GM04504 (cell line): ENCODE data around the gene KIF15.
"Not testable (repeated sequence)": the region's sequence is repeated elsewhere in the genome, so short reads cannot be mapped to it uniquely, and the experiment has no call there.

Source experiments
- DNase-seq: peaks from one replicate; pipeline ENCODE4 v3.0.0-alpha.2; 2012; ENCODE audit warnings: low read depth

The KIF15 gene

GRCh38 chr3:44821206-44821605 is 59.6 kb downstream of the KIF15 start:
- DNase-seq, result not testable (repeated sequence)

DNA sequence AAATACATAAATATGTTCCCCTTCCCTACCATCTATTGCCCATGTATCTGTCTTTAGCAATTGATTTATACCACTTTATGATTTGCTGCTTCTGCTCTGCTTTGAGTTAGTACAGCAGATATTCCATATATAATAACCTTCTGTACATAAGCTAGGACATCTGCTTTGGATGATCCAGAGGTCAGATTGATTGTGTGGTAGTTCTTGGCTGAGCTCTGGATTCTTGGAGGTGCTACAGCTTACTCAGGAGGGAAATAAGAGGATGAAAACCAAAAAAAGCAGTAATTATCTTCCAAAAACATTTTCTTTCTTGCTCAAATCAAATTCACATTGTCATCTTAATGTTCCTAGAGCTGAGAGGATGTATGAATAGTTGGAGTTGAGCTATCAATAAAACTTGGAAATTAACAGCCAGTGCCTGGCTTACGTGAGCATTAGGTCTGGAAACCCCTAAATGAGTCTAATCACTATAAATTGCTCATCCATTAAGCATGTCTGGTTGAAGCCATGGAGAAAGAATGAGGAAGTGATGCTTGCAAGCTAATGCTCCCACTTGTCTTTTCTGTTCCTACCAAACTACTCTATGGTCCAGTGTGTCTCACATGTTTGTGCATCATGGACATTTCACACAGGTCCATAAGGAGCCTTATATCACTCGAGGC is 63.8 kb downstream of the KIF15 start:
- peak; percentile 22 for DNase-seq

DNA sequence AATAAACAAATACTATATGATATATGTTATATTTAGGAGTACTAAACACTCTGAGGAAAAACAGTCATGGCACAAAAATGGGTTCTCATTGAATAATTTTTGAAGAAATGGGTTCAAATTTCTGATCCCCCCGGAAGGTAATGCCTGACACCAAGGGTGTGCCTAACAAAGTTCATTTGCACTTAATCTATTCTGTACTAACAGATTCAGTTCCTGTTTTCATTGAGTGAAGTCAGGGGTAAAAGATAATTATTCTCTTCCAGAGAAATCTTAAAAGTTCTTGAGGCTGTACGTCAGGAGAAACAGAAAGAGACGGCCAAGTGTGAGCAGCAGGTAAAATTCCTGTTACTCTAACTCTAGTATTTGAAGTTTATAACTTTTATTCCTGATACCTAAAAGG is 65.6 kb downstream of the KIF15 start:
- DNase-seq, result no peak

GRCh38 chr3:44831232-44831631 is 69.6 kb downstream of the KIF15 start:
- no peak for DNase-seq

DNA sequence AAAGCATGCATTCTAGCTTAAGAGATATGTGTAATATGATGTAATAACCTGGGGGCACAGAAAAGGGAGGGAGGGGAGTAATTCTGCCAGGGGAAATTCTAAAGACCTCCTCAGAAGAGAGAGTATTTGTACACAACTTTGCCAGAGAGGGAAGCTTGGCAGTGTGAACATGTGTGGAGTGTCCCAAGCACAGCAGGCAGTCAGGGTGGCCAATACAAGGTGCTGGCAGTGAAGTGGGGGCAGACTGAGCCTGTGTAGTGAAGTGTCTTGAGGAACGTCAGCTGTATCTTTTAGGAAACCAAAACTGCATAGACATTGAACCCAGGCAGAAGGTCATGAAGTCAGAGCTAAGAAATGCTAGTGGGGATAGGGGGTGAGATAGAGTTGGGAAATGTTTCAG is 70.4 kb downstream of the KIF15 start:
- DNase-seq, result no peak

DNA sequence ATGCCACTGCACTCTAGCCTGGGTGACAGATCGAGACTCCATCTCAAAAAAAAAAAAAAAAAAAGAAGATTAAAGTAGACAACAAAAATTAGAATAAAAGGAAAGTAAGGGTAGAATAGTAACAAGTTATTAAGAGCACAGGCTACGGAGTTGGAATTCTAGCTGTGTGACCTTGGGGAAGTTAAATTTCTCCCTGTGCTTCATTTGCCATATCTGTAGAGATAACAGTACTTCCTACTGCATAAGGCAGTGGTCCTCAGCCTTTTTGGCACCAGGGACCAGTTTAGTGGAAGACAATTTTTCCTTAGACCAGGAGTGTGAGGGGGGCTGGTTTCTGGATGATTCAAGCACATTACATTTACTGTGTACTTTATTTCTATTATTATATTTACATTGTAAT is 71.4 kb downstream of the KIF15 start:
- DNase-seq, result no peak

- no peak for DNase-seq
Observed at GRCh38 chr3:44833394-44833793, 71.8 kb downstream of the KIF15 start.

GRCh38 chr3:44835684-44836083 is 74.1 kb downstream of the KIF15 start:
- no peak for DNase-seq

- no peak for DNase-seq
Observed at GRCh38 chr3:44842376-44842775, 80.8 kb downstream of the KIF15 start.

DNA sequence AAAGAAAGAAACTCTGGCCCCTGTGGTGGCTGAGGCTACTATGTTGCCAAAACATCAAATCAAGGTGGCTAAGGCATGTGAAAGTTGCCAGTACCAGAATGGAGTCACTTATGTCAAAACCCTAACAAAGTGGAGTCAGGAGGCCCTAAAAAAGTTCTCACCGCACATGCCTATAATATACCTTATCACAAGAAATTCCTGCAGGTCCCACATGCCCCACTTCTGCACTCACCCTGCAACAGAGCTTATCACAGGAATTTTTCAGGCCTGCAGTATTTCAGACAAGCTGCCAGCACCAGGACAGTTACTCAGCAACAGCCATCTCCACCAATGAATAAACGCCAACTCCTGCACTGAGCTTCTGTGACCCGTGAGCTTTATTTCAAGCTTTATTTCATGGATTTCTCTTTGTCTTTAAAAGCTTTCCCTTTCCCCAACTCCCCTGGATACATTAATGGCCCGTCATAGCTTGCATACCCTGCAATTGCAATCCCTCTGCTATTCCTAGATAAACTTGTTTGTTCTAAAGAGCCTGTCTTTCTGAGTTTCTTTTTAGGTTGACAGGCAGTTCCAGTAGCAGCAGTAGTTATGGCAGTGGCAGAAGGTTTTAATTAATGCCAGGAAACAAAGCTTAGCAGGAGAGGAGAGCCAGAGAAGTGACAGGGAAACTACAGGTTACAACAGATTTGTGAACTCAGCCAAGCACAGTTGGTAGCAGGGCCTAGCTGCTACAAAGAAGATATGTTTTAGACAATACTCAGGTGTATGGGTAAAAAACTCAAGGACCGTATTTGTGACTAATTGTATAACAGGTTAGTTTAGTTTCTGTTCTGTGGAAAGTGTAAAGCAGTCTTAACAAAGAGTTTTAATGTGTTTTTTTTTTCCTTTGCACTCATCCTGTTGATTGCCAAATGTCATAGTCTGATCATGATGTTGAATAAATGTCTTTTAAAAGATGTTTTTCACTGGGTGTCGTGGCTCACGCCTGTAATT is 84.2 kb downstream of the KIF15 start:
- DNase-seq, result peak; percentile 8

- DNase-seq, result no peak
Observed at GRCh38 chr3:44848634-44849033, 87.0 kb downstream of the KIF15 start.

DNA sequence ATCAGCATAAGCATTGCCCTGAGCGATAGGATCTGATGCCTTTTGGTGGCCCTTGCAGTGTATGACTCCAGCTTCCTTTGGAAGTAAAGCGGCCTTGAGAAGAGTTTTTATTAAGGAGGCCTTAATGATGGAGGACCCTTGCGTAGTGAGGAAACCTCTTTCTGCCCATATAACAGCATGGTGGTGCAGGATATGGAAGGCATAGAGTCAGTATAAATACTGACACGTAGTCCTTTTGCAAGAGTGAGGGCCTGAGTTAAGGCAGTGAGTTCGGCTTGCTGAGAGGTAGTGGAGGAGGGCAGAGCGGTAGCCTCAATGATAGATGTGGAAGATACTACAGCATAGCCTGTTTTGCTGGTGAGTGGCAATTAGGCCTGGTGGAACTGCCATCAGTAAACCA is 95.1 kb downstream of the KIF15 start:
- DNase-seq, result not testable (repeated sequence)

DNA sequence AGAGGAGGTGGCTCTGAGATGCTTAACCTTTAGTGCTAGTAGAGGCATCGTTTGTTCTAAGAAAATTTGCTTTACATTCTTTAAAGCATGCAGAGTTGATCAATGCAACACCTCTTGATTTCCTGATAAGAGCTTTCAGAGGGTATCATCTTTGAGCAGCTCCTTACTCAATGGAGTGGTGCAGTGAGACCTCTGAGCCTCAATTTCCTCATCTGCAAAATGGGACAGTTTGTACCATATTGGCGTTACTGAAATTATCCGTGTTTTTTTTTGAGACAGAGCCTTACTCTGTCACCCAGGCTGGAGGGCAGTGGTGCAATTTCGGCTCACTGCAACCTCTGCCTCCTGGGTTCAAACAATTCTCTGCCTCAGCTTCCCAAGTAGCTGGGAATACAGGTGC is 98.5 kb downstream of the KIF15 start:
- DNase-seq, result no peak

- peak; percentile 84 for DNase-seq
Observed at GRCh38 chr3:44861412-44862225, 100.0 kb downstream of the KIF15 start, which contains the start of gene TMEM42. Gene TMEM42 (plus strand): TSS chr3:44861912. CDS start chr3:44861925, 13 bp downstream.

DNA sequence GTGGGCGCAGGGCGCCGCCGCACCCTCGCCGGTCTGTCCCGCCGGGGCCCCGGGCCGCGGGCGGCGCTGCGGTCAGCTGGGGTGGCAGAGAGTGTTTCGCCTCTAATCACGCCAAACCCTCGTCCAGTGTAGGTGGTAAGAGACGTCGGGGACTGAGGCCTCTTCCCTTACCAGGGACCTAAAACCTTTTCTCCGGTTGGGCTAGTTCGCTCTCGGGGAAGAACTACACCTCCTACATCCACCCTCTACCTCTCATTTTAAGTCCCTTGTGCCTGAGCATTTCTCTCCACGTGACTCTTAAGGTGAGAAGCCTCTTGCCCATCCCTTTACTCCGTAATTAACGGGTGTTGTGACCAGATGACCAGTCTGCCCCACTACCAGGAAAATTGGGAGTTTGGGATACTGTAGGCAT is 100.6 kb downstream of the KIF15 start:
- peak; percentile 10 for DNase-seq

DNA sequence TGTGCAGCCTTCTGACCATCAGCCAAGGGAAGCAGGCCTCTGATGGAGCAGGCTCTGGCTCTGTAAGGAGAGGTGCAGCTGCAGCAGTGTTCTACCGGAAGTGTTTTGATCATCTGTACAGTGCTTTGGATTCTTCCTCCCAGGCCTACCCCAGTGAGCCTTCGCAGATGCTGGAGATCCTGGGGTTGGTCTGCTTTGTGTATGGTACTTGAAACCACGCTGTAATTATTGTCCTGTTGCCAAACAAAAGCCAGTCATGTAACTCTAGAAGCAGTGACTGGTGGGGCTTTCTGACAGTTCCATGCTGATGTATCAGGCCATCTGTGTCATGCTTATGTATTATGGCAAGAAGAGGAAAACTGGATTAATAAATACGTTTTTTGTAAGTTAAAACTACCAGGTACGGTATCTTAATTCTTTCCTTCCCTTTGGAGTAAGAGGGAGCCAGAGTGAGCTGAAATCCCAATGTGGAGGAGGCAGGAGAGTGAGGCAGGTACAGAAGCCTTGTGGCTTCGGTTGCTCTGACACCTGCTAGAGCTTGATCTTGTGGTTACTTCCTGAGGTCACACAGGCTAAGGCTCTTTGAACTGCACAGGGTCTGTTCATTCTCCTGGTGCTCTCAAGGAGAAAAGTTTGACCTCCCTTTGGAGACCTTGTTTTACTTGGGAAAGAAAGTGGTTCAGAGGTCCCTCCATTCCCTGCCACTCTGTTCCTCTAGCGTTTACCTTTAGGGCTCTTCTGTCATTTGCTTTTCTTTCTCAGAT is 103.9 kb downstream of the KIF15 start:
- no peak for DNase-seq

- DNase-seq, result no peak
Observed at GRCh38 chr3:44867421-44868111, 106.0 kb downstream of the KIF15 start.

GRCh38 chr3:44870375-44871061 is 108.9 kb downstream of the KIF15 start:
- no peak for DNase-seq

- DNase-seq, result no peak
Observed at GRCh38 chr3:44874308-44874707, 112.7 kb downstream of the KIF15 start, which contains the start of gene TGM4. Gene TGM4 (plus strand): TSS chr3:44874608. CDS start chr3:44874679, 71 bp downstream.

DNA sequence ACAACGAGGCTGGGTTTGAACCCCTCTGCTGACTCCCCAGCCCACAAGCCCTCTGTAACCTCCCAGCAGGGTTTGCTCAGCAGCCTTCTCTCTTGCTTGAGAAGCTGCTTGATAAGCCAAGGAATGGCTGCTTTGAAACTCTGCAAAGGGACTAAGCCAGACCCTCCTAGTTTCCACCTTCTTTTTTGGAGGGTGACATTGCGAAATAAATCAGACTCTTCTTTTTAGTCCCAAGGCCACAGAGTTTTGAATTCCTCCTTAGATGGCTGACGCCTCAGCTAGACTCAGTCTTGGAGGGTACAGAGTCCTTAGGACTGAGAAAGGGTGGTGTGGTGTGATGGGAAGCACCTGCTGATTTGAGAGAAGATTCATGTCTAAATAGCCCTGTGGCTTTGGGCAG is 114.0 kb downstream of the KIF15 start:
- DNase-seq, result no peak
